HPDE6-E6E7 (cell line): ENCODE data around the gene MAP3K5.
A peak's percentile ranks its signal among the peaks of the same experiment; 100 is the strongest.

Source experiments
- DNase-seq: peaks from one replicate; pipeline ENCODE4 v3.0.0; 2011; ENCODE audit warnings: missing footprints; ENCODE audit errors: extremely low spot score

Gene MAP3K5

GRCh38 chr6:136571496-136571895 is 220.8 kb downstream of the MAP3K5 start:
- no peak for DNase-seq

- no peak for DNase-seq
Observed at GRCh38 chr6:136571065-136571464, 221.2 kb downstream of the MAP3K5 start.

GRCh38 chr6:136568129-136568528 is 224.1 kb downstream of the MAP3K5 start:
- DNase-seq = no peak

- no peak for DNase-seq
Observed at GRCh38 chr6:136567688-136568087, 224.6 kb downstream of the MAP3K5 start.

GRCh38 chr6:136566851-136567250 is 225.4 kb downstream of the MAP3K5 start:
- DNase-seq = no peak

GRCh38 chr6:136566007-136566487 is 226.2 kb downstream of the MAP3K5 start:
- DNase-seq = no peak

- DNase-seq = no peak
Observed at GRCh38 chr6:136564180-136564579, 228.1 kb downstream of the MAP3K5 start.

- DNase-seq = no peak
Observed at GRCh38 chr6:136563386-136564152, 228.7 kb downstream of the MAP3K5 start.

GRCh38 chr6:136562211-136562610 is 230.1 kb downstream of the MAP3K5 start:
- DNase-seq = no peak

GRCh38 chr6:136553166-136553787 is 239.0 kb downstream of the MAP3K5 start:
- DNase-seq = no peak

- DNase-seq = no peak
Observed at GRCh38 chr6:136552054-136552453, 240.2 kb downstream of the MAP3K5 start.

- DNase-seq = no peak
Observed at GRCh38 chr6:136551103-136551502, 241.2 kb downstream of the MAP3K5 start.

GRCh38 chr6:136550330-136551071 is 241.8 kb downstream of the MAP3K5 start, which contains the start of gene MAP7:
MAP7 (minus strand) TSS chr6:136550422; CDS start chr6:136550408, 14 bp downstream.
- peak; percentile 92 for DNase-seq

GRCh38 chr6:136550045-136550329 is 242.3 kb downstream of the MAP3K5 start:
- DNase-seq = peak; percentile 42

GRCh38 chr6:136549300-136550044 is 242.8 kb downstream of the MAP3K5 start:
- no peak for DNase-seq

GRCh38 chr6:136548582-136549299 is 243.5 kb downstream of the MAP3K5 start:
- DNase-seq = no peak

- DNase-seq = no peak
Observed at GRCh38 chr6:136547871-136548270, 244.4 kb downstream of the MAP3K5 start.

- no peak for DNase-seq
Observed at GRCh38 chr6:136547336-136547735, 244.9 kb downstream of the MAP3K5 start.

GRCh38 chr6:136546331-136546730 is 245.9 kb downstream of the MAP3K5 start:
- DNase-seq = no peak

GRCh38 chr6:136544326-136544725 is 248.0 kb downstream of the MAP3K5 start:
- no peak for DNase-seq

- no peak for DNase-seq
Observed at GRCh38 chr6:136541395-136541794, 250.9 kb downstream of the MAP3K5 start.
